Stimulated activated CD8-positive, alpha-beta memory T cell treated with anti-CD3 and anti-CD28 coated beads, Interleukin-15, amount 100 ng/mL, for 4 hours (primary cell): ENCODE data around the gene CLCN6.

Experiments
- DNase-seq, 2 donors: peaks; one replicate each; pipeline ENCODE4 v3.0.0-alpha.2; 2020; ENCODE audit warnings: low read depth in 2 of 2

The CLCN6 gene, protein sequence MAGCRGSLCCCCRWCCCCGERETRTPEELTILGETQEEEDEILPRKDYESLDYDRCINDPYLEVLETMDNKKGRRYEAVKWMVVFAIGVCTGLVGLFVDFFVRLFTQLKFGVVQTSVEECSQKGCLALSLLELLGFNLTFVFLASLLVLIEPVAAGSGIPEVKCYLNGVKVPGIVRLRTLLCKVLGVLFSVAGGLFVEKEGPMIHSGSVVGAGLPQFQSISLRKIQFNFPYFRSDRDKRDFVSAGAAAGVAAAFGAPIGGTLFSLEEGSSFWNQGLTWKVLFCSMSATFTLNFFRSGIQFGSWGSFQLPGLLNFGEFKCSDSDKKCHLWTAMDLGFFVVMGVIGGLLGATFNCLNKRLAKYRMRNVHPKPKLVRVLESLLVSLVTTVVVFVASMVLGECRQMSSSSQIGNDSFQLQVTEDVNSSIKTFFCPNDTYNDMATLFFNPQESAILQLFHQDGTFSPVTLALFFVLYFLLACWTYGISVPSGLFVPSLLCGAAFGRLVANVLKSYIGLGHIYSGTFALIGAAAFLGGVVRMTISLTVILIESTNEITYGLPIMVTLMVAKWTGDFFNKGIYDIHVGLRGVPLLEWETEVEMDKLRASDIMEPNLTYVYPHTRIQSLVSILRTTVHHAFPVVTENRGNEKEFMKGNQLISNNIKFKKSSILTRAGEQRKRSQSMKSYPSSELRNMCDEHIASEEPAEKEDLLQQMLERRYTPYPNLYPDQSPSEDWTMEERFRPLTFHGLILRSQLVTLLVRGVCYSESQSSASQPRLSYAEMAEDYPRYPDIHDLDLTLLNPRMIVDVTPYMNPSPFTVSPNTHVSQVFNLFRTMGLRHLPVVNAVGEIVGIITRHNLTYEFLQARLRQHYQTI

GRCh38 chr1:11805422-11806306 lies at the start of gene CLCN6, which contains the start of gene MTHFR:
TSS of gene CLCN6 (plus strand) at chr1:11806191. CDS start at chr1:11806263, 72 bp downstream.
TSS of gene MTHFR (minus strand) at chr1:11805964. CDS start at chr1:11803116, 2,848 bp downstream.
- peak; percentile 95 to 96 for DNase-seq

GRCh38 chr1:11757047-11757446 lies 48.9 kb upstream of the CLCN6 start:
- DNase-seq, result no peak

DNA sequence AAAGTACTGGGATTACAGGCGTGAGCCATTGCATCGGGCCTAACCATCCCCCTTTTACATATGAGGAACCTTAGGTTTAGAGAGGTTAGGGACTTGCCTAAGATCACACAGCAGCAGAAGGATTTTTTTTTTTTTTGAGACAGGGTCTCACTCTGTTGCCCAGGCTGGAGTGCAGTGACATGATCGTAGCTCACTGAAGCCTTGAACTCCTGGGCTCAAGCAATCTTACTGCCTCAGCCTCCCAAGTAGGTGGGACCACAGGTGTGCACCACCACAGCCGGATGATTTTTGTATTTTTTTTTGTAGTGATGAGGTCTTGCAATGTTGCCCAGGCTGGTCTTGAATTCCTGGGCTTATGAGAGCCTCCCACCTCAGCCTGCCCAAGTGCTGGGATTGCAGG lies 46.2 kb upstream of the CLCN6 start:
- no peak for DNase-seq

DNA sequence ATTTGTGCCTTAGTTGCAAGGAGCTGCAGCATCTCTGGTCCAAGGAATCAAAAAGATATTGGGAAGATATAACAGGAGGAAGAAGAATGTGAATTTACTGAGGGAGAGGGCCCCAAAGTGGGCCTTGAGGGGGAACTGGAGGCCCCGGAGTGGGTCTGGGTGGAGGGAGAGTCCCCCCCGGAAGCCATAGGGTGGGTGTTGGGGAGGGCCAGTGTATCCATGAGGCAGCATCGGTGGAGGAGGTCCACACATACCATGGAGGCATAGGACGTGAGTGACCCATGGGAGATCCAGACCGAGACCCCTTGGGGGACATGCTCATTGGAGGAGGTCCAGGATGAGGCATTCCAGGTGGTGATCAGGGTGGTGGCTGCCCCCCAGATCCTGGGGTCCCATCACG lies 44.7 kb upstream of the CLCN6 start:
- no peak for DNase-seq

- DNase-seq, result no peak
These were observed 44.0 kb upstream of the CLCN6 start, which contains the start of gene C1orf167 for GRCh38 chr1:11761988-11762406. TSS of gene C1orf167 (plus strand) at chr1:11762193. CDS start at chr1:11764401, 2,208 bp downstream.

- DNase-seq, result no peak
These were observed 41.9 kb upstream of the CLCN6 start for GRCh38 chr1:11764115-11764514.

GRCh38 chr1:11764519-11764918 lies 41.5 kb upstream of the CLCN6 start:
- DNase-seq, result no peak

- no peak for DNase-seq
These were observed 40.1 kb upstream of the CLCN6 start for GRCh38 chr1:11765661-11766428.

GRCh38 chr1:11766429-11766776 lies 39.6 kb upstream of the CLCN6 start:
- no peak for DNase-seq

GRCh38 chr1:11767922-11768704 lies 37.9 kb upstream of the CLCN6 start:
- no peak for DNase-seq

DNA sequence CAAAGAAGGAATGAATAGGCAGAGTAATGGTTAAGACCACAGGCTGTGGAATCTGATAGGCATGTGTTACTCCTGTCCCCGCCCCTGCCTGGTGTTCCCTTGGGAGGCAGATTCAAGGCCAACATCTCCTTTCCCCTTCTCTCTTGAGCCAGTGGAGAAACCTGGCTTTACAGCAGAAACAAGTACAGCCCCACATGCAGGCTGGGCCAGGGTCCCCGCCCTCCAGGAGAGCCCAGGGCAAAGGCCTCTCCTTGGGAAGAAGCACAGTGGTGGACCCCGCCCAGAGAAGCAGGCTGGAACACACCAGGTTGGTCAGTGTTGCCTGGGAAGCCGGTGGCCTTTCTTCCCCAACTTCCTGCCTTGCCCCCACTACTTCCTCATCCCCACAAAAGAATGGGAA lies 37.2 kb upstream of the CLCN6 start:
- no peak for DNase-seq

DNA sequence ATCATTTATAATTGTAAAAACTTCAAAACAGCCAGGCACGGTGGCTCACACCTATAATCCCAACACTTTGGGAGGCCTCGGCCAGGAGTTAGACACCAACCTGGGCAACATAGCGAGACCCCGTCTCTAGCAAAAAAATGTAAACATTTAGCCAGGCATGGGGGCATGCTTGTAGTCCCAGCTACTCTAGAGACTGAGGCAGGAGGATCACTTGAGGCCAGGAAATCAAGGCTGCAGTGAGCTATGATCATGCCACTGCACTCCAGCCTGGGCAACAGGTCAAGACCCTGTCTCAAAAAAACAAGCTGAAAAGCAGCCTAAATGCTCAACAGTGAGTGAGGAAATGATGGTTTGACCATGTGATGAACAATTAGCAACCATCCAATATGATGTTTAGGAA lies 36.7 kb upstream of the CLCN6 start:
- no peak for DNase-seq

GRCh38 chr1:11770011-11770410 lies 36.0 kb upstream of the CLCN6 start:
- DNase-seq, result no peak

- DNase-seq, result no peak
These were observed 34.4 kb upstream of the CLCN6 start for GRCh38 chr1:11771481-11772043.

- no peak for DNase-seq
These were observed 33.5 kb upstream of the CLCN6 start for GRCh38 chr1:11772458-11772857.

DNA sequence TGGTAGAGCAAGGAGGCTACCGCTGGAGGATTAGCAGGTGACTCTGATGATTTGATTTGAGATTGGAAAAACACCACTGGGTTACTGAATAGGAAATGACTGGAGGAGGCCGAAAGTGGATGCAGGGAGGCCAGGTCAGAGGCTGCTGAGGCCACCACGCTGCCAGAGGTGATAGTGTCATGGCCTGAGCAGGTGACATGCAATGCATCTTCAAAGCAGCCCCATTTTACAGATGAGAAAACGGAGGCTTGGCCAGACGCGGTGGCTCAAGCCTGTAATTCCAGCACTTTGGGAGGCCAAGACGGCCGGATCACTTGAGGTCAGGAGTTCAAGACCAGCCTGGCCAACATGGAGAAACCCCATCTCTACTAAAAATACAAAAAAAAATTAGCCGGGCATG lies 31.2 kb upstream of the CLCN6 start:
- no peak for DNase-seq

DNA sequence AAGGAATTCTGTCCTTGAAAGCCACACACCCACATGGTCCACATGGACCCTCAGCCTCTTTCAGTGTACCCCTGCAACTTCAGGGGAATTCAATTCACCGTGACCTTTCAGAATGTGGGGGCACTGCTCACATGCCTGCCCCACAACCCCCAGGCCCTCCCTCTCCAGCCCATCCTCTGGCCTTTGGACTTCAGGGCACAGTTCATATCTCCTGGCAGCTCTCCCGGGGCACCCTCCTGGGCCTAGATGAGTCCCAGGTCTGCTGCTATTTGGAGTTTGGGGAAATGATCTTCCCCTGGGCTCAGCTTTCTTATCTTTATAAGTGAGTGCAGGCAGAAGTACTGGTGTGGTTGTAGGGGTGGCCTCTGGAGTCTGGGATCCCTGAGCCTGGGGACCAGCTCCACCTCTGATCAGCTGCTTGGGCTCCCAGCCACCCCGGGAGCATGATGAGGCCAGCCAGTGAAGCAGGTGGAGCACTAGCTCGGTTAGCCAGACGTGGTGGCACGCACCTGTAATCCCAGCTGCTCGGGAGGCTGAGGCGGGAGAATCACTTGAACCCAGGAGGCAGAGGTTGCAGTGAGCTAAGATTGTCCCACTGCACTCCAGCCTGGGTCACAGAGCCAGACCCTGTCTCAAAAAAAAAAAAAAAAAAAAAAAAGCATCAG lies 28.2 kb upstream of the CLCN6 start:
- no peak for DNase-seq

DNA sequence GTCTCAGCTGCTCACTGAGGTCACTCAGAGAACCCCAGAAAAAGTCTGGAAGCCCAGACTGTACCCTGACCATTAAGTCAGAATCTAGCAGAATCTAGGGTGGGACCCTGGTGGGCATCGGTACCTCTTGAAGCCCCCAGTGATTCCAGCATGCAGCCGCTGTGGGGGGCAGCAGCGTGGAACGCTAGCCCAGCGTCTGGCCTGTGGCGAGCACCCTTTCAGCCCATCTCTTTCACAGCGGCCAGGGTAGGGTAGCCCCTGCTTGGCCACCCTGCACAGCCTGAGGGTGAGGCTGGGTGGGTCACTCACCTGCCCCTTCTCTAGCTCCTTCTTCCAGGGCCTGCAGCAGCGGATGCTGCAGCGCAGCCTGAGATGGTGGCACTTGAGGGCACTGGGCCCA lies 27.7 kb upstream of the CLCN6 start:
- DNase-seq, result no peak
